Panc1 (cell line): ENCODE measurements around the gene DNASE1L3. TPM values are rescaled to one million over a fixed set of nuclear protein-coding genes. Genes with fewer than 3 reads are reported as not detected.

Experiments
- ATAC-seq: fragments of 200-7000 bp; cut with Tn5 transposase; 2 replicates; pipeline ENCODE4 v1.9.1; 2020; ENCODE audit warnings: mild to moderate bottlenecking, moderate library complexity
- BruUV-seq: library from RNA; stranded (reverse); fragments of 400-500 nt; replicated peaks from 2 replicates; lab custom pipeline; 2021; lab: Mats Ljungman, UMichigan
- CTCF ChIA-PET: fragments of 300-600 bp; sonication (Branson Sonifier 250); formaldehyde crosslinking; loops from one replicate; lab custom pipeline; 2022; ENCODE audit warnings: antibody characterized with exemption; lab: Charles Lee
- POLR2A ChIA-PET: fragments of 300-600 bp; sonication (Branson Sonifier 250); formaldehyde crosslinking; loops from one replicate; lab custom pipeline; 2022; ENCODE audit warnings: antibody characterized with exemption; lab: Charles Lee
- DNase-seq: peaks from one replicate; pipeline ENCODE4 v3.0.0-alpha.2; 2010; ENCODE audit warnings: low read depth, low spot score
- H3K27ac ChIP-seq: 2 replicates; pipeline ENCODE4 v1.5.1; 2011; ENCODE audit warnings: mild to moderate bottlenecking, low read length, inconsistent platforms
- H3K27me3 ChIP-seq: fragments of 200-500 bp; sonication (Bioruptor generic); 2 replicates; pipeline ENCODE4 v1.6.0; 2014; ENCODE audit warnings: low read length, inconsistent platforms; ENCODE audit not compliant: control insufficient read depth, insufficient read depth
- H3K36me3 ChIP-seq: fragments of 200-500 bp; sonication (Bioruptor generic); 2 replicates; pipeline ENCODE4 v1.5.1; 2014; ENCODE audit warnings: inconsistent platforms, mild to moderate bottlenecking, low read length, moderate library complexity; ENCODE audit not compliant: control insufficient read depth, insufficient read depth
- H3K4me1 ChIP-seq: 2 replicates; pipeline ENCODE4 v1.5.1; 2011; ENCODE audit warnings: inconsistent platforms, mild to moderate bottlenecking, low read length, moderate library complexity; ENCODE audit not compliant: control insufficient read depth, insufficient read depth
- H3K4me3 ChIP-seq, 2 experiments: 2 replicates each; pipeline ENCODE4 v1.5.1; 2011 to 2012; ENCODE audit warnings: low read depth in 2 of 2, low read length in 2 of 2, mild to moderate bottlenecking in 2 of 2, inconsistent platforms in 1 of 2, moderate library complexity in 1 of 2
- H3K9me3 ChIP-seq: fragments of 200-500 bp; sonication (Bioruptor generic); 2 replicates; pipeline ENCODE4 v1.5.1; 2014; ENCODE audit warnings: low read depth, mild to moderate bottlenecking, inconsistent platforms, low read length, moderate library complexity; ENCODE audit not compliant: control insufficient read depth, insufficient read depth
- CTCF ChIP-seq: fragments of 450-650 bp; IDR thresholded peaks from 2 replicates; pipeline ENCODE4 v1.5.1; 2017; ENCODE audit warnings: mild to moderate bottlenecking
- POLR2AphosphoS5 ChIP-seq: IDR thresholded peaks from 2 replicates; pipeline ENCODE4 v1.6.1; 2012; ENCODE audit warnings: mild to moderate bottlenecking, low read depth, low read length, moderate library complexity
- REST ChIP-seq, 2 experiments: IDR thresholded peaks; 2 replicates each; pipeline ENCODE4 v1.6.1; 2011 to 2012; ENCODE audit warnings: low read depth in 2 of 2, control low read depth in 1 of 2, low read length in 1 of 2, mild to moderate bottlenecking in 1 of 2, moderate library complexity in 1 of 2; ENCODE audit not compliant: insufficient read depth in 1 of 2
- SIN3A ChIP-seq: IDR thresholded peaks from 2 replicates; pipeline ENCODE4 v1.6.1; 2012; ENCODE audit warnings: low read depth, mild to moderate bottlenecking, low read length, moderate library complexity, borderline replicate concordance; ENCODE audit not compliant: insufficient read depth
- TCF7L2 ChIP-seq: IDR thresholded peaks from 2 replicates; pipeline ENCODE4 v1.6.1; 2011; ENCODE audit warnings: mild to moderate bottlenecking, low read depth, low read length, inconsistent platforms
- in situ Hi-C: cut with HindIII; loops from 2 replicates; pipeline ENCODE4 v1.10.0; 2016; ENCODE audit warnings: low sequenced_read_pairs, low pct_unique_long_range_greater_than_20kb
- intact Hi-C: fragments of 100-400 bp; cut with micrococcal nuclease; formaldehyde crosslinking; loops from one replicate; pipeline ENCODE4 v1.10.0; 2022; ENCODE audit not compliant: unreplicated experiment
- total RNA-seq: library from RNA; stranded (reverse); gene quantifications from one replicate; pipeline ENCODE4 v1.2.1, GENCODE V29; 2021; ENCODE audit not compliant: unreplicated experiment

The DNASE1L3 gene
- total RNA-seq, 1 experiment from 2014 or later: not detected

GRCh38 chr3:58173669-58174398 lies 36.9 kb downstream of the DNASE1L3 start:
- intact Hi-C loops (loop anchor here (10.0 kb wide), 1 partner anchor 219 kb away; no protein-coding TSS in a partner anchor), in situ Hi-C loops (no loop called here)
- POLR2A ChIA-PET: no interaction called here
- TF ChIP-seq POLR2AphosphoS5 (no peak), SIN3A (no peak), CTCF (peak; percentile 57)
- Histone ChIP-seq H3K4me1 (peaks cover 31% of the 10 kb centered on the region), H3K36me3 (peaks cover 2% of the 10 kb centered on the region; the same call in 1 of the 2 replicates), H3K4me3 (no peak overlapping the region), H3K27me3 (no peaks in the 10 kb centered on the region), H3K9me3 (no peaks in the 10 kb centered on the region), H3K27ac (peak overlapping the region; percentile 29; the same call in 1 of the 2 replicates)
- CTCF ChIA-PET: interaction anchor here (0.5 to 0.6 kb wide), 2 partner anchors 10 to 44 kb away, joined by 3 read pairs; no protein-coding TSS in a partner anchor
- no peak; the same call in 1 of the 2 replicates for ATAC-seq
- no TSS peak for BruUV-seq
- DNase-seq: no peak

- Histone ChIP-seq H3K4me1 (peaks cover 31% of the 10 kb centered on the region), H3K4me3 (no peak overlapping the region), H3K9me3 (no peaks in the 10 kb centered on the region), H3K27me3 (no peaks in the 10 kb centered on the region), H3K36me3 (peaks cover 6% of the 10 kb centered on the region; the same call in 1 of the 2 replicates), H3K27ac (no peak overlapping the region)
- in situ Hi-C loops: no loop called here
- no peak for ATAC-seq
- DNase-seq: no peak
- POLR2A ChIA-PET: no interaction called here
- BruUV-seq: no TSS peak
- CTCF ChIA-PET: interaction anchor here (0.6 kb wide), 2 partner anchors 10 to 45 kb away, joined by 3 to 4 read pairs; no protein-coding TSS in a partner anchor
- TF ChIP-seq REST (IDR thresholded peaks at IDR 0.05; ENCODE audit: insufficient read depth in 1 of 2, low read depth in 2 of 2, low read length in 1 of 2) (no peak), SIN3A (no peak), TCF7L2 (no peak), POLR2AphosphoS5 (no peak), CTCF (no peak)
- intact Hi-C loops: loop anchor here (10.0 kb wide), 1 partner anchor 218 kb away; no protein-coding TSS in a partner anchor
Observed at GRCh38 chr3:58173029-58173668, 37.6 kb downstream of the DNASE1L3 start.
